ENCODE data around the gene TAS2R9.
"Not testable (repeated sequence)": the region's sequence is repeated elsewhere in the genome, so short reads cannot be mapped to it uniquely, and the experiment has no call there.

The TAS2R9 gene

DNA sequence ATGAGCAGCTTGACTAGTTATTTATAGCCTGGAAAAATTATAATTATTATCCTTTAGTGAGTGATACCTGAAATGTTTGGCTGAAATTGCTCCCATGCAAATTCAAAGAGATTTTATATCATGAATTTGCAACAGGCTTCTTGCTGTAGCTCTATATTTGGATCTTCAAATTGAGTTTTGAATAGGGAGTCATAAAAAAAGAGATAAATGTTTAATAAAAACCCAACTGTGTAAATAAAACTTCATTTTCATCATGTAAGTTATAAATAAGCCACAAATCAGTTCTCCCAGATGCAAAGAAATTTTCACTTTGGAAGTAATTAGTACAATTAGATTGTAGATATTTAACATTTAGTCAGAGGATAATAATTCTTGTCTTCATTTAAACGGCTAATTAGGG is 2.8 kb downstream of the TAS2R9 start, which contains the start of gene TAS2R8:
Gene TAS2R8 (minus strand): TSS at position 101 of the 400 bp plus-strand sequence. CDS start 306 bp downstream, outside the sequence.
- H3K9ac ChIP-seq (ENCODE audit: low read length): no peak within 1 kb of the TSS
- no peaks in the 10 kb centered on the region for H3K27me3 ChIP-seq (ENCODE audit: control insufficient read depth, insufficient read depth, low read length)
- peaks cover 18% of the 10 kb centered on the region for H3K4me1 ChIP-seq (ENCODE audit: control insufficient read depth, low read depth, low read length)
- no peak within 1 kb of the TSS for H3K27ac ChIP-seq (ENCODE audit: low read length)
- no peak within 1 kb of the TSS for H3K4me3 ChIP-seq (ENCODE audit: low read length)
- H3K9me3 ChIP-seq (ENCODE audit: control insufficient read depth, low read depth, low read length): no peaks in the 10 kb centered on the region
- H3K36me3 ChIP-seq (ENCODE audit: control insufficient read depth, low read depth, low read length): no peaks in the 10 kb centered on the region

GRCh38 chr12:10802587-10802986 is 7.4 kb downstream of the TAS2R9 start, which contains the start of gene TAS2R7:
TAS2R7 (minus strand) TSS chr12:10802627; CDS start chr12:10802570, 57 bp downstream.
- Histone ChIP-seq H3K4me1 (ENCODE audit: control insufficient read depth, low read depth, low read length) (peaks cover 23% of the 10 kb centered on the region), H3K9me3 (ENCODE audit: control insufficient read depth, low read depth, low read length) (no peaks in the 10 kb centered on the region), H3K4me3 (ENCODE audit: low read length) (peak within 1 kb of the TSS; percentile 6), H3K9ac (ENCODE audit: low read length) (no peak within 1 kb of the TSS), H3K27me3 (ENCODE audit: control insufficient read depth, insufficient read depth, low read length) (no peaks in the 10 kb centered on the region), H3K36me3 (ENCODE audit: control insufficient read depth, low read depth, low read length) (no peaks in the 10 kb centered on the region), H3K27ac (ENCODE audit: low read length) (no peak within 1 kb of the TSS)

- no peak overlapping the region for H3K27ac ChIP-seq (ENCODE audit: low read length)
- H3K4me3 ChIP-seq (ENCODE audit: low read length): no peak overlapping the region
- H3K36me3 ChIP-seq (ENCODE audit: control insufficient read depth, low read depth, low read length): no peaks in the 10 kb centered on the region
- no peaks in the 10 kb centered on the region for H3K27me3 ChIP-seq (ENCODE audit: control insufficient read depth, insufficient read depth, low read length)
- H3K9ac ChIP-seq (ENCODE audit: low read length): no peak overlapping the region
- H3K4me1 ChIP-seq (ENCODE audit: control insufficient read depth, low read depth, low read length): peaks cover 23% of the 10 kb centered on the region
- H3K9me3 ChIP-seq (ENCODE audit: control insufficient read depth, low read depth, low read length): no peaks in the 10 kb centered on the region
These were observed 8.2 kb downstream of the TAS2R9 start for GRCh38 chr12:10801741-10802140.

- Histone ChIP-seq H3K4me1 (ENCODE audit: control insufficient read depth, low read depth, low read length) (no peaks in the 10 kb centered on the region), H3K27me3 (ENCODE audit: control insufficient read depth, insufficient read depth, low read length) (no peaks in the 10 kb centered on the region), H3K36me3 (ENCODE audit: control insufficient read depth, low read depth, low read length) (no peaks in the 10 kb centered on the region), H3K4me3 (ENCODE audit: low read length) (no peak overlapping the region), H3K9me3 (ENCODE audit: control insufficient read depth, low read depth, low read length) (no peaks in the 10 kb centered on the region), H3K27ac (ENCODE audit: low read length) (no peak overlapping the region), H3K9ac (ENCODE audit: low read length) (no peak overlapping the region)
These were observed 15.7 kb downstream of the TAS2R9 start for GRCh38 chr12:10794222-10794621.

- H3K27ac ChIP-seq (ENCODE audit: low read length); H3K4me1 ChIP-seq (ENCODE audit: control insufficient read depth, low read depth, low read length); H3K9me3 ChIP-seq (ENCODE audit: control insufficient read depth, low read depth, low read length); H3K4me3 ChIP-seq (ENCODE audit: low read length); H3K36me3 ChIP-seq (ENCODE audit: control insufficient read depth, low read depth, low read length); H3K27me3 ChIP-seq (ENCODE audit: control insufficient read depth, insufficient read depth, low read length); H3K9ac ChIP-seq (ENCODE audit: low read length): not testable (repeated sequence)
These were observed 18.2 kb downstream of the TAS2R9 start for GRCh38 chr12:10791769-10792168.

DNA sequence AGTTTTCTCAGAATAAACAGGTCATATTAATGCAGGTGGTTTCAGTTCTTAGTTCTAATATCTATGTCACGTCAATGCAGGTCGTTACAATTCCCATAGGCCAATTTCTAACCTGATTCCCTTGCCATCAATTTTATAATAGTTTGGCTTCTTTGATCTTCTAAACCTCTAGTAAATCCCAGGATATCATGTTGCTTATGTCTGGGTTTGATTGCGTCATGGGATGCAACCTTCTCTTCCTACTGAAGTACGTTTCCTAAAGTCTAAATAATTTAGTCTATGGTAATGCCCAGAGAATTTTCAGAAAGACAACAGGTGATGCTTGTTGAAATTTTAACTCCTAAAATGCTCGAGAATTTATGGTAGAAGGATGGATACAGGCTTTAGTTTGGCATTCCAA is 26.7 kb downstream of the TAS2R9 start:
- Histone ChIP-seq H3K36me3 (ENCODE audit: control insufficient read depth, low read depth, low read length) (no peaks in the 10 kb centered on the region), H3K27me3 (ENCODE audit: control insufficient read depth, insufficient read depth, low read length) (no peaks in the 10 kb centered on the region), H3K4me3 (ENCODE audit: low read length) (no peak overlapping the region), H3K9me3 (ENCODE audit: control insufficient read depth, low read depth, low read length) (no peaks in the 10 kb centered on the region), H3K27ac (ENCODE audit: low read length) (no peak overlapping the region), H3K4me1 (ENCODE audit: control insufficient read depth, low read depth, low read length) (no peaks in the 10 kb centered on the region), H3K9ac (ENCODE audit: low read length) (no peak overlapping the region)

GRCh38 chr12:10779103-10779502 is 30.9 kb downstream of the TAS2R9 start:
- Histone ChIP-seq H3K27ac (ENCODE audit: low read length) (no peak overlapping the region), H3K36me3 (ENCODE audit: control insufficient read depth, low read depth, low read length) (no peaks in the 10 kb centered on the region), H3K9ac (ENCODE audit: low read length) (no peak overlapping the region), H3K4me3 (ENCODE audit: low read length) (no peak overlapping the region), H3K27me3 (ENCODE audit: control insufficient read depth, insufficient read depth, low read length) (no peaks in the 10 kb centered on the region), H3K9me3 (ENCODE audit: control insufficient read depth, low read depth, low read length) (no peaks in the 10 kb centered on the region), H3K4me1 (ENCODE audit: control insufficient read depth, low read depth, low read length) (no peaks in the 10 kb centered on the region)

GRCh38 chr12:10771132-10771733 is 38.7 kb downstream of the TAS2R9 start:
- Histone ChIP-seq H3K27me3 (ENCODE audit: control insufficient read depth, insufficient read depth, low read length) (no peaks in the 10 kb centered on the region), H3K36me3 (ENCODE audit: control insufficient read depth, low read depth, low read length) (no peaks in the 10 kb centered on the region), H3K4me3 (ENCODE audit: low read length) (no peak overlapping the region), H3K9me3 (ENCODE audit: control insufficient read depth, low read depth, low read length) (no peaks in the 10 kb centered on the region), H3K27ac (ENCODE audit: low read length) (no peak overlapping the region), H3K4me1 (ENCODE audit: control insufficient read depth, low read depth, low read length) (no peaks in the 10 kb centered on the region), H3K9ac (ENCODE audit: low read length) (no peak overlapping the region)

DNA sequence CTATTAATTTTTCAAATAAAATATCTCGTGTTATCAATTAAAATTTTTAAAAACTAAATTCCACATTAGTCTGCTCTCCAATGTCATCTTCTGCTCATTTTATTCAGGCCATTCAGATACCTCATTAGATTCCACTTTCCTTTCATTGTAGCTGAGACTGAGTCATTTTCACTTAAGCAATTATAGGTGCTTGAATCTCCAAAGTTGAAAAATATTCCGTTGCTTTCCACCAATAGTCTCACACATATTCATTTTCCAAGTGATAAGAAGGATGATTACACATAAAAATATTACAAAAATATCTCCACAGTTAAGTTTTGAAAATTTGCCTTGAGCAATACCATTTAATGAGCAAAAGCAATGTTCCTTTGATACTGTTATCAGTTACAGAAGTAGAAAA is 50.3 kb downstream of the TAS2R9 start:
- Histone ChIP-seq H3K9me3 (ENCODE audit: control insufficient read depth, low read depth, low read length) (peaks cover 13% of the 10 kb centered on the region), H3K4me1 (ENCODE audit: control insufficient read depth, low read depth, low read length) (no peaks in the 10 kb centered on the region), H3K9ac (ENCODE audit: low read length) (no peak overlapping the region), H3K4me3 (ENCODE audit: low read length) (no peak overlapping the region), H3K27me3 (ENCODE audit: control insufficient read depth, insufficient read depth, low read length) (no peaks in the 10 kb centered on the region), H3K27ac (ENCODE audit: low read length) (no peak overlapping the region), H3K36me3 (ENCODE audit: control insufficient read depth, low read depth, low read length) (no peaks in the 10 kb centered on the region)
